Measurements from ENCODE around the gene MYH7.

MYH7 gene

GRCh38 chr14:23407516-23408306 is 27.7 kb downstream of the MYH7 start, which contains the start of gene MYH6:
TSS of gene MYH6 (minus strand) at chr14:23408273. CDS start at chr14:23407223, 1,050 bp downstream.
- Histone ChIP-seq H3K36me3 (ENCODE audit: control insufficient read depth in 1 of 2, insufficient read depth in 2 of 2, low read depth in 1 of 2, low read length in 2 of 2) (no peaks in the 10 kb centered on the region), H2BK15ac (ENCODE audit: low read depth, poor library complexity, severe bottlenecking) (no peak within 1 kb of the TSS), H3K4me3 (ENCODE audit: insufficient read depth in 1 of 2, low read depth in 1 of 2, low read length in 2 of 2) (no peak within 1 kb of the TSS), H2BK12ac (ENCODE audit: low read length in 2 of 2) (no peak within 1 kb of the TSS), H2AFZ (ENCODE audit: low read depth, low read length) (no peak within 1 kb of the TSS), H3K4ac (ENCODE audit: low read depth in 1 of 2, low read length in 2 of 2) (no peak within 1 kb of the TSS), H3K9me3 (ENCODE audit: control insufficient read depth, low read length) (no peaks in the 10 kb centered on the region), H3K9ac (ENCODE audit: low read length) (no peak within 1 kb of the TSS), H3K4me1 (ENCODE audit: control insufficient read depth, insufficient read depth, low read depth, low read length) (no peaks in the 10 kb centered on the region), H3K18ac (ENCODE audit: low read depth in 1 of 2, low read length in 2 of 2) (no peak within 1 kb of the TSS), H3K23ac (ENCODE audit: low read length in 2 of 2) (no peak within 1 kb of the TSS), H3K27ac (ENCODE audit: low read length, poor library complexity, severe bottlenecking) (no peak within 1 kb of the TSS), H3K27me3 (ENCODE audit: control insufficient read depth in 1 of 2, insufficient read depth in 1 of 2, low read length in 2 of 2) (peaks cover 63 to 90% of the 10 kb centered on the region in 2 experiments), H4K8ac (ENCODE audit: low read length) (no peak within 1 kb of the TSS), H2BK5ac (ENCODE audit: low read depth, low read length, poor library complexity, severe bottlenecking) (no peak within 1 kb of the TSS), H2AK5ac (ENCODE audit: low read length, severe bottlenecking) (no peak within 1 kb of the TSS), H3K4me2 (ENCODE audit: low read length, poor library complexity, severe bottlenecking) (no peak within 1 kb of the TSS), H2BK120ac (ENCODE audit: low read depth, low read length) (no peak within 1 kb of the TSS), H3K14ac (ENCODE audit: low read length in 2 of 2) (no peak within 1 kb of the TSS), H3K79me1 (replicated peaks; ENCODE audit: low read length, poor library complexity, severe bottlenecking) (no peaks in the 10 kb centered on the region), H4K91ac (ENCODE audit: low read length) (peak within 1 kb of the TSS; percentile 7)
- WGBS = 86% methylated on average over 15 of the region's 15 CpGs
- no peak for DNase-seq

DNA sequence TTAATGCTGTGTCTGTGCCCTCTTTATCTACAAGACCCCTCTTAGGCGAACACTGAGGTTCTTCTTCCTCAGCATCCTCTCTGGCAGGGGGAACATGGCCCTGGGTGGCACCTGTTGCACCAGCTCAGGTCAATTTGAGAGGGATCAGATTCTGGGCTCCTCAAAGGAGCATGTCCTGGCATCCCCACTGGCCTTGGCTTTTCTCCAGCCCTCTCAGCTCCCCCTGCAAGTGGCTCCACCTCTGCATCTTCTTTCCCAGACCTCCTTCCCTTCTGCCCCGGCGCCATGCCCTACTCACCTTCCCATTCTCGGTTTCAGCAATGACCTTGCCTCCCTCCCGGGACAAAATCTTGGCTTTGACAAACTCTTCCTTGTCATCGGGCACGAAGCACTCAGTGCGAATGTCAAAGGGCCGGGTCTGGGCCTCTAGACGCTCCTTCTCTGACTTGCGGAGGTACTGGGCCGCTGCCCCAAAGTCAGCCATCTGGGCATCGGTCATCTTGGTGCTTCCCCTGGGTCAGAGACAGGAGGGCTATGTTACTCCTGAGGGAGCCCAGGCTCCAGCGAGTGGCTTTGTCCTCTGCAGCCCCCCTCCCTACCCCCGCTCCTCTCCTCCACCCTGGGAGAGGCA is 28.6 kb downstream of the MYH7 start:
- Histone ChIP-seq H3K9ac (ENCODE audit: low read length) (no peak overlapping the region), H3K4me2 (ENCODE audit: low read length, poor library complexity, severe bottlenecking) (no peak overlapping the region), H3K27ac (ENCODE audit: low read length, poor library complexity, severe bottlenecking) (no peak overlapping the region), H3K36me3 (ENCODE audit: control insufficient read depth in 1 of 2, insufficient read depth in 2 of 2, low read depth in 1 of 2, low read length in 2 of 2) (no peaks in the 10 kb centered on the region), H2AFZ (ENCODE audit: low read depth, low read length) (no peak overlapping the region), H3K4ac (ENCODE audit: low read depth in 1 of 2, low read length in 2 of 2) (no peak overlapping the region), H3K18ac (ENCODE audit: low read depth in 1 of 2, low read length in 2 of 2) (no peak overlapping the region), H3K27me3 (ENCODE audit: control insufficient read depth in 1 of 2, insufficient read depth in 1 of 2, low read length in 2 of 2) (peaks cover 61 to 86% of the 10 kb centered on the region in 2 experiments), H3K23ac (ENCODE audit: low read length in 2 of 2) (no peak overlapping the region), H3K4me3 (ENCODE audit: insufficient read depth in 1 of 2, low read depth in 1 of 2, low read length in 2 of 2) (no peak overlapping the region), H2BK120ac (ENCODE audit: low read depth, low read length) (no peak overlapping the region), H3K14ac (ENCODE audit: low read length in 2 of 2) (no peak overlapping the region), H2BK5ac (ENCODE audit: low read depth, low read length, poor library complexity, severe bottlenecking) (no peak overlapping the region), H4K91ac (ENCODE audit: low read length) (peak overlapping the region; percentile 7), H3K79me1 (replicated peaks; ENCODE audit: low read length, poor library complexity, severe bottlenecking) (no peaks in the 10 kb centered on the region), H2BK15ac (ENCODE audit: low read depth, poor library complexity, severe bottlenecking) (no peak overlapping the region), H2AK5ac (ENCODE audit: low read length, severe bottlenecking) (no peak overlapping the region), H4K8ac (ENCODE audit: low read length) (no peak overlapping the region), H2BK12ac (ENCODE audit: low read length in 2 of 2) (no peak overlapping the region), H3K9me3 (ENCODE audit: control insufficient read depth, low read length) (no peaks in the 10 kb centered on the region), H3K4me1 (ENCODE audit: control insufficient read depth, insufficient read depth, low read depth, low read length) (no peaks in the 10 kb centered on the region)
- 82% methylated on average over 14 of the region's 15 CpGs for WGBS
- DNase-seq = no peak

DNA sequence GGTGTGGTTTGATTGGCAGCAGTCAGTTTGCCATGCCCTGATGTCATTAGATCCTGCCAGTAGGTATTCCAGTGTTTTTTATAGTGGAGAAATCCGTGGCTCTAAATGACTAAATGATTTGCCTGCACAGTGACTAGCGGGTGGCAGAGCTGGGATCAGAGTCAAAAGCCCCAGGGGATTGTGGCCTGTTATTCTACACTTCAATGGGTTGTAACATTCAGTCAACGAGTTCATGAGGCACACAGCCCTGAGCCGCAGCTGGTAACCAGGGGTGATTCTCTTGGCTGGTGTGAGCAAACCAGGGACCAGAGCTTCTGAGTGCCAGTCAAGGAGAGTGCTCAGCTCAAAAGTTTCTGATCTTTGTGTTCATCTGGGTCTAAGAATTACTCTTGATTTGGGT is 29.2 kb downstream of the MYH7 start:
- Histone ChIP-seq H3K27ac (ENCODE audit: low read length, poor library complexity, severe bottlenecking) (no peak overlapping the region), H3K14ac (ENCODE audit: low read length in 2 of 2) (no peak overlapping the region), H2AK5ac (ENCODE audit: low read length, severe bottlenecking) (no peak overlapping the region), H3K23ac (ENCODE audit: low read length in 2 of 2) (no peak overlapping the region), H2BK12ac (ENCODE audit: low read length in 2 of 2) (no peak overlapping the region), H4K8ac (ENCODE audit: low read length) (no peak overlapping the region), H3K4me2 (ENCODE audit: low read length, poor library complexity, severe bottlenecking) (no peak overlapping the region), H3K9me3 (ENCODE audit: control insufficient read depth, low read length) (no peaks in the 10 kb centered on the region), H2AFZ (ENCODE audit: low read depth, low read length) (no peak overlapping the region), H3K4ac (ENCODE audit: low read depth in 1 of 2, low read length in 2 of 2) (no peak overlapping the region), H3K79me1 (replicated peaks; ENCODE audit: low read length, poor library complexity, severe bottlenecking) (no peaks in the 10 kb centered on the region), H3K4me3 (ENCODE audit: insufficient read depth in 1 of 2, low read depth in 1 of 2, low read length in 2 of 2) (no peak overlapping the region), H3K36me3 (ENCODE audit: control insufficient read depth in 1 of 2, insufficient read depth in 2 of 2, low read depth in 1 of 2, low read length in 2 of 2) (no peaks in the 10 kb centered on the region), H2BK5ac (ENCODE audit: low read depth, low read length, poor library complexity, severe bottlenecking) (no peak overlapping the region), H3K9ac (ENCODE audit: low read length) (no peak overlapping the region), H2BK15ac (ENCODE audit: low read depth, poor library complexity, severe bottlenecking) (no peak overlapping the region), H2BK120ac (ENCODE audit: low read depth, low read length) (no peak overlapping the region), H3K27me3 (ENCODE audit: control insufficient read depth in 1 of 2, insufficient read depth in 1 of 2, low read length in 2 of 2) (peaks cover 57 to 88% of the 10 kb centered on the region in 2 experiments), H4K91ac (ENCODE audit: low read length) (no peak overlapping the region), H3K4me1 (ENCODE audit: control insufficient read depth, insufficient read depth, low read depth, low read length) (no peaks in the 10 kb centered on the region), H3K18ac (ENCODE audit: low read depth in 1 of 2, low read length in 2 of 2) (no peak overlapping the region)
- 63% methylated on average over 4 of the region's 4 CpGs for WGBS
- DNase-seq = no peak

DNA sequence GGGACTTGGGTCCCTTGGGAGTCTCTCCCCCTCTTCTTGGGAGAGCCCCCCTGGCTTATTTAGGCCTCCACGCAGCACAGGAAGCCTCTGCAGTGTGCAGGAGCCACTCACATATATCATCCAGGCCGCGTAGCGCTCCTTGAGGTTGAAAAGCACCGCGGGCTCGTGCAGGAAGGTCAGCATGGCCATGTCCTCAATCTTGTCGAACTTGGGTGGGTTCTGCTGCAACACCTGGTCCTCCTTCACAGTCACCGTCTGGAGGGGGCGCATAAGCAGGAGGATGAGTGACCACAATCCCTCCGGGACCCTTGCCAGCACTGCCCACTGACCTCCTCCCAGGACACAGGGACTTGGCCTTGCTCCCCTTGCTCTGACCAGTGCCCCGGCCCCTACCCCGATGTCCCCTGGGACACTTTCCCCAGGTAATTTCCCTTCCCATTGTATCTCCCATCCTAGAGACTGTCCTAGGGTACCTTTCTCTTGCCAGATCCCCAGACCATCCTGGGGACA is 29.9 kb downstream of the MYH7 start:
- DNase-seq = no peak
- no peak overlapping the region for H2AFZ ChIP-seq (ENCODE audit: low read depth, low read length)
- no peak overlapping the region for H3K4ac ChIP-seq (ENCODE audit: low read depth in 1 of 2, low read length in 2 of 2)
- no peaks in the 10 kb centered on the region for H3K36me3 ChIP-seq (ENCODE audit: control insufficient read depth in 1 of 2, insufficient read depth in 2 of 2, low read depth in 1 of 2, low read length in 2 of 2)
- no peak overlapping the region for H3K4me2 ChIP-seq (ENCODE audit: low read length, poor library complexity, severe bottlenecking)
- H2AK5ac ChIP-seq (ENCODE audit: low read length, severe bottlenecking) = no peak overlapping the region
- H3K23ac ChIP-seq (ENCODE audit: low read length in 2 of 2) = no peak overlapping the region
- H3K4me1 ChIP-seq (ENCODE audit: control insufficient read depth, insufficient read depth, low read depth, low read length) = no peaks in the 10 kb centered on the region
- H4K8ac ChIP-seq (ENCODE audit: low read length) = no peak overlapping the region
- peak overlapping the region in 1 of 2 experiments; percentile 2 for H3K4me3 ChIP-seq (ENCODE audit: insufficient read depth in 1 of 2, low read depth in 1 of 2, low read length in 2 of 2)
- no peak overlapping the region for H3K18ac ChIP-seq (ENCODE audit: low read depth in 1 of 2, low read length in 2 of 2)
- H2BK15ac ChIP-seq (ENCODE audit: low read depth, poor library complexity, severe bottlenecking) = no peak overlapping the region
- no peak overlapping the region for H2BK5ac ChIP-seq (ENCODE audit: low read depth, low read length, poor library complexity, severe bottlenecking)
- H4K91ac ChIP-seq (ENCODE audit: low read length) = no peak overlapping the region
- no peak overlapping the region for H3K9ac ChIP-seq (ENCODE audit: low read length)
- H2BK12ac ChIP-seq (ENCODE audit: low read length in 2 of 2) = no peak overlapping the region
- H3K79me1 ChIP-seq (replicated peaks; ENCODE audit: low read length, poor library complexity, severe bottlenecking) = no peaks in the 10 kb centered on the region
- no peak overlapping the region for H3K27ac ChIP-seq (ENCODE audit: low read length, poor library complexity, severe bottlenecking)
- no peak overlapping the region for H3K14ac ChIP-seq (ENCODE audit: low read length in 2 of 2)
- WGBS = 88% methylated on average over 13 of the region's 13 CpGs
- H2BK120ac ChIP-seq (ENCODE audit: low read depth, low read length) = no peak overlapping the region
- peaks cover 55 to 81% of the 10 kb centered on the region in 2 experiments for H3K27me3 ChIP-seq (ENCODE audit: control insufficient read depth in 1 of 2, insufficient read depth in 1 of 2, low read length in 2 of 2)
- no peaks in the 10 kb centered on the region for H3K9me3 ChIP-seq (ENCODE audit: control insufficient read depth, low read length)
